Breast epithelium (tissue), 3 donors: ENCODE results near the gene LCN2.

Experiments
- POLR2A ChIP-seq: fragments of 450-650 bp; IDR thresholded peaks from one replicate; pipeline ENCODE4 v1.6.1; 2016; ENCODE audit warnings: antibody characterized with exemption, mild to moderate bottlenecking, moderate library complexity
- TF ChIP-seq, protein P1 (sequence below), 3 donors: fragments of 450-650 bp; IDR thresholded peaks; one replicate each; pipeline ENCODE4 v1.5.1; 2016 to 2017; ENCODE audit warnings: antibody characterized with exemption in 3 of 3, mild to moderate bottlenecking in 3 of 3, moderate library complexity in 3 of 3

- TF ChIP-seq, protein P1, sequence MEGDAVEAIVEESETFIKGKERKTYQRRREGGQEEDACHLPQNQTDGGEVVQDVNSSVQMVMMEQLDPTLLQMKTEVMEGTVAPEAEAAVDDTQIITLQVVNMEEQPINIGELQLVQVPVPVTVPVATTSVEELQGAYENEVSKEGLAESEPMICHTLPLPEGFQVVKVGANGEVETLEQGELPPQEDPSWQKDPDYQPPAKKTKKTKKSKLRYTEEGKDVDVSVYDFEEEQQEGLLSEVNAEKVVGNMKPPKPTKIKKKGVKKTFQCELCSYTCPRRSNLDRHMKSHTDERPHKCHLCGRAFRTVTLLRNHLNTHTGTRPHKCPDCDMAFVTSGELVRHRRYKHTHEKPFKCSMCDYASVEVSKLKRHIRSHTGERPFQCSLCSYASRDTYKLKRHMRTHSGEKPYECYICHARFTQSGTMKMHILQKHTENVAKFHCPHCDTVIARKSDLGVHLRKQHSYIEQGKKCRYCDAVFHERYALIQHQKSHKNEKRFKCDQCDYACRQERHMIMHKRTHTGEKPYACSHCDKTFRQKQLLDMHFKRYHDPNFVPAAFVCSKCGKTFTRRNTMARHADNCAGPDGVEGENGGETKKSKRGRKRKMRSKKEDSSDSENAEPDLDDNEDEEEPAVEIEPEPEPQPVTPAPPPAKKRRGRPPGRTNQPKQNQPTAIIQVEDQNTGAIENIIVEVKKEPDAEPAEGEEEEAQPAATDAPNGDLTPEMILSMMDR (IDR thresholded peaks at IDR 0.05), result no peak
- TF ChIP-seq POLR2A, result no peak
Observed at GRCh38 chr9:128113526-128114325, 35.5 kb upstream of the LCN2 start.
